Activated CD4-positive, CD25-positive, alpha-beta regulatory T cell treated with anti-CD3 and anti-CD28 coated beads, Interleukin-2, amount 50 U/mL, for 16 hours (primary cell): ENCODE results near the gene PROZ.
"Not testable (repeated sequence)": the region's sequence is repeated elsewhere in the genome, so short reads cannot be mapped to it uniquely, and the experiment has no call there.

Source experiments
- DNase-seq: peaks from one replicate; pipeline ENCODE4 v3.0.0-alpha.2; 2020; ENCODE audit warnings: low read depth, low spot score

Gene PROZ

DNA sequence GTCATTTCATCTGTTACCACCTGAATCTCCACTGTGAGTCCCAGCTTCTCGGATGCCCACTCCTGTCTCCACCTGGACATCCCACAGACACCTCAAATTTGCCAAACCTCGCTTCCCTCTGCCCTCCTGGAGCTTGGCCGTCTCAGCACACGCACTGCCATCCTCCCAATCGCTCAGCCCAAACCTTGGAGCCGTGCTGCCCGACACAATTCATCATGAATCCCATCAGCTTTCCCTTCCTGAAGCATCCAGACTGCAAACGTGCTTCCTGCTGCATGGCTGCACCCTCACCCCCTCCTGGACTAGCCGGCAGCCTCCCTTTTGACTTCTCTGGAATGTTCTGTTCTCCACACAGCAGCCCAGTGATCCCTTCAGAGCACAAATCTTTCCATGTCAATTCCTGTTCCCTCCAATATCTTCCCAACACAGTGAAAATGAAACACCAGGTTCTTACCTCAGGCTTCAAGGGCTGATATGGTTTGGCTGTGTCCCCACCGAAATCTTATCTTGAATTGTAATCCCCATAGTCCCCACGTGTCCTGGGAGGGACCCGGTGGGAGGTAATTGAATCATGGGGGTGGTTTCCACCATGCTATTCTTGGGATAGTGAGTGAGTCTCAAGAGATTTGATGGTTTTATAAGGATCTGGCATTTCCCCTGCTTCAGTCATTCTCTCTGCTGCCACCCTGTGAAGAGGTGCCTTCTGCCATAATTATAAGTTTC, 1.1 kb upstream of the PROZ start:
- DNase-seq = no peak

DNA sequence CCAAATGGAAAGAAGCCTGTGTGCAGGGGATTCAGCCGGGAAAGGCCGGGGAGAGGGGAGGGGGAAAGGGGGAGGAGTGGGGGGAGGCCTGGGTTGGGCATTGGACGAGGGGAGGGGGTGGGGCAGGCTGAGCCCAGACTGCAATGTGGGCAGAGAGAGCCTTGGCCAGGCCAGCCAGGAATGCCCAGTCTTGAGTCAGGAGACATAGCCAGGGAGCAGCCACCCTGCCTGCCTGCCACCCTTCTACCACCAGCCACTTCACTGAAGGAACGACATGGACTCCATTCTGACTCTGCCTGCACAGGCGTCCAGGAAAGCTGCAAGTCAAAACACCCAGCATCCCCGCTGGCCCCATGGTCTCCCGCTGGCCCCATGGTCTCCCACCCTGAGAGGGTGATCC, 498 bp downstream of the PROZ start:
- DNase-seq = no peak

DNA sequence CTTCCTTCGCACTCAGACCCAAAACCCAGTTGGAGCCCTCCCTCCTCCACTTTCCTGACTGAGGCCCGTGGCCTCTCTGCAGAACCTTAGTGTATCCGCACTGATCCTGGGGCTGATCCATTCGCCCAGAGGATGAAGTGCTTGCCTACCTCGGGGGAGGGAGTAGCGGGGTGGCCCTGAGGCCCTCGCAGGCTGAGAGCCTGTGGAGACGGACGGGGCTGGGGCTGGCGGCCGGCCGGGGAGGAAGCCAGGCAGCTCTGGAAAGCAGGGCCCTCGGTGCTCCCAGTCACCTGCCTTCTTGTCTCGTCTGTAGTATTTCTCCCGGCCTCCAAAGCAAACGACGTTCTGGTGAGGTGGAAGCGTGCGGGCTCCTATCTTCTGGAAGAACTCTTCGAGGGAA, 1.3 kb downstream of the PROZ start:
- no peak for DNase-seq

DNA sequence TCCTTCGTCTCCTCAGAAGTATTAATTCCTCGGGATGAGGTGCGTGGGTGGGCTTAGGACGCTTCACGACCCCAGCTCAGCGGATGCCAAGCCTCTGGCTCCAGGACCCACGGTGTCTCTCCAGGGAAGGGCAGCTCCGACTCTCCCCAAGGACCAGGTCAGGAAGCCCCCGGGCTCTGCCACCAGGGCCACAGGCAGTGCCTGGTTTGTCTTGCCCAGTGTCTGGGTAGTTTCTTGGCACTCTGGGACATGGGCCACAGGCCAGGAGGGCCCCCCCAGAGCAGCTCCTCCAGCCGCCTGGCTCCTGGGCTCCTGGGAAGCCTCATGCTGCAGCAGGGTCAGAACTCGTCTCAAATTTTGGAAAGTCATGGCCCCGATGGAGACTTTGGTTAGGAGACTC, 2.5 kb downstream of the PROZ start:
- DNase-seq = no peak

DNA sequence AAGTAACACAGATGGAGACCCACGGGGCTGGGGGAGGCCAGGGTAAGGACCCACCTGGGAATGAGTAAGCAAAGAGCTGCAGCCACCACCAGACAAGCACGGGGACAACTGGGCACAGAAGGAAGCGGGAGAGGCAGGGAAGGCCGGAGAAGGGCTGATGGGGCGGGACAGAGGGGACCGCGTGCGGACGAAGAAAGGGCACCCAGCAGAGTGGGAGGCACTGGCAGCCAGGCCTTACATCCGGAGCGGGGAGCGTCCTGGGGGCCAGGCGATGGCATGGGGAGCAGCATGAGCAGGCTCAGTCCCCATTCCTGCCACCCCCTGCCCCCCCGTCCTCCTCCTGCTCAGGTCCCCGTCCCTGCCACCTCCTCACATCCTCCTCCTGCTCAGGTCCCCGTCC, 3.0 kb downstream of the PROZ start:
- no peak for DNase-seq

DNA sequence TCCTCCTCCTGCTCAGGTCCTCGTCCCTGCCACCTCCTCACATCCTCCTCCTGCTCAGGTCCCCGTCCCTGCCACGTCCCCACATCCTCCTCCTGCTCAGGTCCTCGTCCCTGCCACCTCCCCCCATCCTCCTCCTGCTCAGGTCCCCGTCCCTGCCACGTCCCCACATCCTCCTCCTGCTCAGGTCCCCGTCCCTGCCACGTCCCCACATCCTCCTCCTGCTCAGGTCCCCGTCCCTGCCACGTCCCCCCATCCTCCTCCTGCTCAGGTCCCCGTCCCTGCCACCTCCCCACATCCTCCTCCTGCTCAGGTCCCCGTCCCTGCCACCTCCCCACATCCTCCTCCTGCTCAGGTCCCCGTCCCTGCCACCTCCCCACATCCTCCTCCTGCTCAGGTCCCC, 3.5 kb downstream of the PROZ start:
- not testable (repeated sequence) for DNase-seq

DNA sequence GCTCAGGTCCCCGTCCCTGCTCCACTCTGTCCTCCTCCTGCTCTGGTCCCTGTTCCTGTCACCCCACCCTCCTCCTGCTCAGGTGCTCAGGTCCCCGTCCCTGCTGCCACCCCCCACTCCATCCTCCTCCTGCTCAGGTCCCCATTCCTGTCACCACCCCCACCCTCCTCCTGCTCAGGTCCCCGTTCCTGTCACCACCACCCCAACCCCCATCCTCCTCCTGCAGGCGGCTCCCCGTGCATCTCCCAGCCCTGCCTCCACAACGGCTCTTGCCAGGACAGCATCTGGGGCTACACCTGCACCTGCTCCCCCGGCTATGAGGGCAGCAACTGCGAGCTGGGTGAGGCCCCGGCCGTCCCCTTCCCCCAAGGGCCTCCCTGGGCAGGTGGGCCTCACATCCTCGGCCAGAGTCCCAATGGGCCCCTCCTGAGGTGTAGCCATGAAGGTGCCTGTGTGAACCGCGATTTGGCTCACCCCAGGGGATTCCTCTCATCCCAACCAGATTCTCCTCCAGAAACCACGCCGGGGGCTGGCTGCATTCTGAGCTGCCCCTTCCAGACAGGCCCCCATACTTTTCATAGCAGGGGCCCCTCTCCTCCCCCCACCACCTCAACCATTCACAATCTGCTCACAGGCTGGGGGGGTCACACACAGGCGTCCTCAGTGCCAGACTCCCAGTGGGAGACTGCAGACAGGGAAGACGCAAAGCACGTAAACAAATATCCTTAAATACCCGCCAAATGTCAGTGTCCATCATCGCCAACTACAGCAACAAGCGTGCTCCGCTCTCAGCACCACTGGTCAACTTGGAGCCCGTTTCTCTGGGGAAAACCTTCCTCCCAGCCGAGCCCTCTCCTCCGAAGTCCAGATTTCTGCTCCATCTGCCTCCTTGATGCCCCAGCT, 4.6 kb downstream of the PROZ start:
- no peak for DNase-seq

DNA sequence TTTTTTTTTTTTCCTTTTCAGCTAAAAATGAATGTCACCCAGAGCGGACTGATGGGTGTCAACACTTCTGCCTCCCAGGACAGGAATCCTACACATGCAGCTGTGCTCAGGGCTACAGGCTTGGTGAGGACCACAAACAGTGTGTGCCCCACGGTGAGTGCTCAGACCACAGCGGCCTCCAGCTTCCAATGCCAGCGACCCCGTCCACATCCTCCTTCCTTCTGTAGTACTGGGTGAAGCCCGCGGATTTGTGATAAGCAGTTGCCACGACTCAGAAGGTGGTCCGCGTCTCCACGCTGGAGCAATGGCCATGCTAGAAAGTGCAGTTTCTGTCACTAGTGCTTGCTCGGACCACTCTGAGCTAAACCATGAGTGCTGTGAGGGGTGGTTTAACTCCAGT, 6.0 kb downstream of the PROZ start:
- DNase-seq = no peak

DNA sequence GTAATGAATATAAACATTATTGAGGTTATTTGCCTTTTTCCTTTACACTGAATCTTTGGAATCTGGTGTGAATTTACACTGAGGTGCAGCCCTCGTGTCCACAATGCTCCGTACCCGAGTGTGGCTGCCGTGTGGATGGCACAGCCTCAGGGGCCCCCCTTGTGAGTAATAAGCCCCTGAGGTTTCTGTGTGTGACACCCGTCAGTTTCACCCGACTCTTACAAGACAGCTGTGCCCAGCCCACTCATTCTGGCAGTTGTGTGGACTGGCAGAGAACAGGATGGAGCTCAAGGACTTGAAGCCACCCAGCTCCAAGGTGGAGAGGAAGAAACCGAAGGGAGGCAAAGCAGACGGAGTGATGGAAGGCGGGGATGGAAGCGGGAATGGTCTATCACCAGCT, 7.8 kb downstream of the PROZ start:
- DNase-seq = no peak

DNA sequence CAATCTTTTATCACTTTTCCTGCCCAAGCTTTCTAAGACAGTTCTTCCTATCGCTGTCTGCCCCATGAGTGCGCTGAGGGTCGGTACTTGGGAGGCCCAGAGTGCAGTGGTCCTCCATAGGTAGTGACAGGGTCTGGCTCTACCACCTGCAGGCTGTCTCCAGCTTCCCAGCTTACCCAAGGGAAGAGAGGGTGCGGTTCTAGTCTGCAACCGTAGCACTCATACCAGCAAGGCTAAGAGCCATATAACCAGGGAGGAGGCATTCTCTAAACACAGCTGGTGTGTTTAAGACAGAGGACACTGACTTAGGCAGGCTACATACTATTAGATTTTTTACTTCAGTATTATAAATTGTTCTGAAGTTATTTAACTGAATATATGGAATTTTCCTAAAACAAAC, 8.2 kb downstream of the PROZ start:
- no peak for DNase-seq

DNA sequence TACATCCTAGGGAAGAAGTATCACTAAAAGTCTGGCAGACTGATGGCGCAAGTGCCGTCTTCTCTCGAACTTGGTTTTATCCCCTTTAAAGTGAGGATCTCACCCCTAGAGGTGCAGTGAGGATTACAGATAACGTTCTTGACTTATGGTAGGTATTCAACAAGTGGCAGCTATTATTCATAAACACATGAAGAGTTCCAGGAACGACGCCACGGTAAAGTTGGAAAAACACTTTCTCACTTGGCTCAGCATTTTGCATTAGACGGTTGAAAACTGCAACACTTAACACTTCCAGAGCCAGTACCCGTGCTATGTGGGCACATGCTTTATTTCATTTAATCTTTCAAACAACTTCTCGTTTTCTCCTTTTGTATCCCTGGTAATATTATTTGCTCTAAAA, 8.7 kb downstream of the PROZ start:
- no peak for DNase-seq

DNA sequence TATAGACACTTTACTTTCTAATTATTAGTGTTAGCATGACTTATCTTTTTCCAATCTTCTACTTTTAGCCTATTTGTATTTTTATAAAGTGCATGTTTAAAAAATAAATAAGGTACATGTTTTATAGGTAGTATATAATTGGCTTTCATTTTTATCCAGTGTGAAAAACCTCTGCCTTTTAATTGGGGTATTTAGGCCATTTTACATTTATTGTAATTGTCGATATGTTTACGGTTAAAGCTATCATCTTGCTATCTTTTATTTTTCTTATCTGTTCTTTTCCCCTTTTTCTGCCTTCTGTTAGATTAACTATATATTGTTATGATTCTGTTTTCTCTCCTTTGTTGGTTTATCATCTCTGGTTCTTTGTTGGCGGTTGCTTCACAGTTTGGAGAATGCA, 9.1 kb downstream of the PROZ start:
- DNase-seq = no peak

DNA sequence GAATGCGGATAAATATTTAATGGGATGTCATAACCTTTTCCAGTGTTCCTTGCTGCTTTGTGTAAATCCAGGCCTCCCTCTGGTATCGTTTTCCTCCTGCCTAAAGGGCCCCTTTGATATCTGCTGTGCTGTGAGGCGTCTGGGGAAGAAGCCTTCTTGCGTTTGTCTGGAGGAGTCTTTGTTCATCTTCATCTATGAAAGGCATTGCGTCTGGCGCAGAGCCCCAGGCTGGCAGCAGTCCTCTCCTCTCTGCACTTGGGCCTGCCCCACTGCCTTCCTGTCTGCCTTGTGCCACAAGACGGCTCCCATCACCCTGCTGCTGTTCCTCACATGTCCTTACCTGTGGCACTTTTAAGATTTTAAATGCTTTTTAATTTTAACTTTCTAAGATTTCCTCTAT, 9.8 kb downstream of the PROZ start:
- DNase-seq = no peak

DNA sequence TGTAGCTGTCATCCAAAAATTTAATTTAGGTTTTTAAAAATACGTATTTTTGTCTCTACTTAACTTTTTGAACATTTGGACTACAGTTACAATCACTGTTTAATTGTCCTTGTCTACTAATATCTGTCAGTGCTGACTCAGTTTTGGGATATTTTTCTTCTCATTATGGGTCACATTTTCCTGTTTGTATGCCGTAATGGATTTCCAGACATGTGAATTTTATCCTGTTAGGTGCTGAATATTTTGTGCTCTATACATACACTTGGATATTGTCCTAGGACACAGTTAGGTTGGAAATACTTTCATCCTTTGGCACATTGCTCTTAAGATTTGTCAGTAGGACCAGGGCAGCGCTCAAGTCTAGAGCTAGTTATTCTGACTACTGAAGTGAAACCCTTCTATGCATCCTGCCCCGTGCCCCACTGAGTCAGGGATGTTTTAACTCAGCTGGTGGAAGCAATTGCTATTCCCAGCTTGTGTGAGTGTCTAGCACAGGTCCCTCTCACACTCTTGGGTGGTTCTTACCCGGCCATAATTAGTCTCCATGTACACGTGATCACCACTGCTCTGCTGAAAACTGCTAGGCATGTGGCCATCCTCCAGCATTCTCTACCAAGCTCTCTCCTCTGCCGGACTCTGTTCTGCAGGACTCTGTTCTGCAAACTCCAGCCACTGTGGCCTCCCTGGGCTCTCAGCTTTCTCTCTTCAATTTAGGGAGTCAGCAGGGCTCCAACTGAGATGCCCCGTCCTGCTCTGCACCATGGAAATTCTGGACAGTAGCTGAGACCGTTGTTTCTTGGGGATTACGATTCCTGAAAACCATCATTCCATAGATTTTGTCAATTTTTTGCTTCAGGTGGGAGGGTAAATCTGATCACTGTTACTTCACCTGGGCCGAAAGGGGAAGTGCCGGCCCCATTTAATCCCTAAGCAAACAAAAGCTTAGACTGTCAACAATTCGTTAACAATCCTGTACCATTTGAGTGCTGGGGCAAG, 11.1 kb downstream of the PROZ start:
- DNase-seq = no peak

DNA sequence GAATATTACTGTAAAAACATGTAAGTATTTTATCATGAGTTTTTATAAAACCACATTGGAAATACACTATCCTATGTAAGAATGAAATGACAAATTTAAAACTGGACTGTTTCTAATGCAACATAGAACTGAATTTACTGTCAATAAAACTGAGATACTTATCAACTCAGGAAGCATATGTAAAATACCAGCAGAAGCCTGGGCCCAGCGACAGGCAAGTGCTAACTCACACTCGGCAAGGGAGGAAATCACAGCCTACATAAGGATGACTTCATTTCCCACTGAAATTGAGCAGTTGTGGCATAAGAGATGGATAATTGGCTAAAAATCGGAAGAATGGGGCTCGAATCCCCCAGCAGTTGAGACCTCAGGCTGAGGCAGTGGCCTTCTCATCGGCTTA, 12.1 kb downstream of the PROZ start:
- no peak for DNase-seq

DNA sequence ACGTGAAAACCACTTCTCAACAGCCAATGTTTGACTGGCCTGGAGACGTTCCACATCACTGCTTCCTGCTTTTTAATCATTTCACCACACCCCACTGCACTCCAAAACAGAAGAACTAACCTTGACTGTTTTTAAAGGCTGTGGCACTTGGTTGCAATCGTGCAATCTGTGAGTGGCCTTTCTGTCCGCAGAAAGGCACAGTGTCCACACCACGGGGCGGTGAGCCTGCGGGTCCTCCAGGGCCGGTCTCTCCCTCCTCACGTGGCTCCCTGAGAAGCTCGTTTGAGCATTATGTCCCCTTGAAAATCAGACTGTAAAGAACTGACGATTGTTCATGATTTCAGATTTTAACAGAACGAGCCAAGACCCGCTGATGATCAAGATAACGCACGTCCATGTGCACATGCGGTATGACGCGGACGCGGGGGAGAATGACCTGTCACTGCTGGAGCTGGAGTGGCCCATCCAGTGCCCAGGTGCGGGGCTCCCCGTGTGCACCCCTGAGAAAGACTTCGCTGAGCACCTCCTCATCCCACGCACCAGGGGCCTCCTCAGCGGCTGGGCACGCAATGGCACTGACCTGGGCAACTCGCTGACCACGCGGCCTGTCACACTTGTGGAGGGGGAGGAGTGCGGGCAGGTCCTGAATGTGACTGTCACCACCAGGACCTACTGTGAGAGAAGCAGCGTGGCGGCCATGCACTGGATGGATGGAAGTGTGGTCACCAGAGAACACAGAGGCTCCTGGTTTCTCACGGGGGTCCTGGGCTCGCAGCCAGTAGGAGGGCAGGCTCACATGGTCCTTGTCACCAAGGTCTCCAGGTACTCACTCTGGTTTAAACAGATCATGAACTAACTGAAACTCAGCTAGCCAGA, 13.0 kb downstream of the PROZ start:
- DNase-seq = no peak

DNA sequence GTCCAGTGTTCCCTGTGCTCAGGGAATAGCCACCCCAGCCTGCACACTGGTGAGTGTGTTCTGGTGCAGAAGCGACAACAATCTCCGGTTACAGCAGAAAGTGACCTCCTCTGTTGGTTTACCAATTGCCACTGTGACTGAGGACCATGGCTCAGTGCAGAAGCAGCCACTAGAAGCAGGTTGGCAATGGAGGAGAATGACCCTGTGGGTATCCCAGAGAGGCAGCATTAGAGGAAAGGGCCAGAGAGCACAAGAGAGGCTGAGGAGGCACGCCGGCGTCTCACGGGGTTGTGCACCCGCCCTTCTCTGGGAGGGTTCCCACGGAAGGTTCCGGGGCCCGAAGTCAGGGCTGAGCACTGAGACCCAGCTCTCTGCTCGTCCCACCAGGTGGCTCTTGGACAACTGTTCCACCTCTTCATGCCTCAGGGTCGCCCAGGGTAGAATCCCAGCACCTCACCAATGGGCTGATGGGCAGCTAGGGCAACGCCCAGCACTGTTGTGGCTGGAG, 14.0 kb downstream of the PROZ start:
- no peak for DNase-seq

DNA sequence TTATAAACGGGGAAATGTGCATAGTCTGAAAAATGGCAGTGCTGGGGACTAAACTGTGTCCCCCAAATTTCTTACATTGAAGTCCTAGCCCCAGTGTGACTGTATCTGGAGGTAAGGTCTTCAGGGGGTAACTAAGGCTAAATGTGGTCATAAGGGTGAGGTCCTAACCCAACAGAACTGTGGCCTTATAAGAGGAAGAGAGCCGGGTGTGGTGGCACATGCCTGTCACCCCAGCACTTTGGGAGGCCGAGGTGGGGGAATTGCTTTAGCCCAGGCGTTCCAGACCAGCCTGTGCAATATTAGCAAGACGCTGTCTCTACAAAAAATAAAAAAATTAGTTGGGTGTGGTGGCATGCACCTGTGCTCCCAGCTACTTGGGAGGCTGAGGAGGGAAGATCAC, 17.8 kb downstream of the PROZ start:
- DNase-seq = no peak

DNA sequence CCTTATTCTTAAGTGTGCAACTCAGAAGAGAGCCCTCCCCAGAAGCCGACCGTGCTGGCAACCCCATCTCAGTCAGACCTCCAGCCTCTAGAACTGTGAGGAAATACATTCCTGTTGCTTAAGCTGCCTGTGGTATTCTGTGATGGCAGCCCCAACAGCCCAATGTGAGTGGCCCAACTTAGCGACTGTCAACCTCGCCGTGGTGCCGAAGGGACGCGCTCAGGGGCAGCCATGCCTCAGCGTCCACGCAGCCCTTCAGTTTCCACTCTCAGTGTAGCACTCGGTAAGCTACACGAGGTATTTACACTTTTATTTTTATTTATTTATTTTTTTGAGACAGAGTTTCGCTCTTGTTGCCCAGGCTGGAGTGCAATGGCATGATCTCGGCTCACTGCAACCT, 18.4 kb downstream of the PROZ start:
- no peak for DNase-seq

DNA sequence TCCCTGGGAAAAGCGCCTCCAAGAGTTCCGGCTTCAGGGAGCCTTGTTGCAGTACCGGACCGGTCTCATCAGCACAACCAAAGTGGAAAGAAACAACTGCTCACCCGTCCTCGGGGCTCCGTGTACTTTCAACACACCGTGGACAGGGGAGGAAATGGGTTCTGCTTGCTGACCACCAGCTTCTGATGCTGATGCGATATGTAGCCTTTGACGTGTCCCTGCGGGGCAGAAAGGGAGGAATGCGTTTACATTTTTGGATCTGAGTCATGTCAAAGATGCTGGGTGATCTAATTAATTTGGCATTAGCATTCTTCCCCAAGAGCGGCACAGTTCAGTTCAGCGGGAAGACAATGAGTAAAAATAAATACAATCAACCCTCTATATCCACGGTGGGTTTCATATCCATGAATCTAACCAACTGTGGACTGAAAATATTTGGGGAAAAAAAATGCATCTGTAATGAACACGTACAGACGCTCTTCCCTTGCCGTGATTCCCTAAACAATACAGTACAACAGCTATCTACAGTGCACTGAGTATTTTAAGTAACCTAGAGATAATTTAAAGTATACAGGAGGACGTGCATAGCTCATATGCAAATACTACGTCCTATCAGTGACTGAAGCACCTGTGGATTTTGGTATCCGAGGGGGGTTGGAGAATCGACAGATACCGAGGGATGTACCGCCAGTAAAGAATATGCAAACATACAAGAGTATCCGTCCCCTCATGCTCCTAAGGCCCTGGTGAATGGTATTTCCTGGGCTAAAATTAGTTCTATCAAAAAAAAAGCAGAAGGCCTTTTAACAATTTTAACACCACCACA, 19.8 kb downstream of the PROZ start:
- DNase-seq = no peak
